NB4 (cell line): ENCODE measurements around the gene DLGAP3.

Experiments
- DNase-seq: peaks from one replicate; pipeline ENCODE4 v3.0.0; 2010; ENCODE audit warnings: low read depth
- H3K4me3 ChIP-seq: one replicate; pipeline ENCODE4 v1.5.1; 2011; ENCODE audit warnings: mild to moderate bottlenecking, low read depth, low read length, moderate library complexity
- MYC ChIP-seq: IDR thresholded peaks from 2 replicates; pipeline ENCODE4 v1.6.1; 2011; ENCODE audit warnings: low read depth, low read length
- POLR2A ChIP-seq: IDR thresholded peaks from 2 replicates; pipeline ENCODE4 v1.6.1; 2011; ENCODE audit warnings: mild to moderate bottlenecking; ENCODE audit not compliant: insufficient read length; ENCODE audit errors: extremely low read depth
- TF ChIP-seq, protein P1 (sequence below): IDR thresholded peaks from one replicate; pipeline ENCODE4 v1.5.1; 2012; ENCODE audit warnings: low read depth, low read length
- TF ChIP-seq, protein P2 (sequence below): IDR thresholded peaks from 2 replicates; pipeline ENCODE4 v1.6.1; 2011; ENCODE audit warnings: low read depth, low read length

The DLGAP3 gene

DNA sequence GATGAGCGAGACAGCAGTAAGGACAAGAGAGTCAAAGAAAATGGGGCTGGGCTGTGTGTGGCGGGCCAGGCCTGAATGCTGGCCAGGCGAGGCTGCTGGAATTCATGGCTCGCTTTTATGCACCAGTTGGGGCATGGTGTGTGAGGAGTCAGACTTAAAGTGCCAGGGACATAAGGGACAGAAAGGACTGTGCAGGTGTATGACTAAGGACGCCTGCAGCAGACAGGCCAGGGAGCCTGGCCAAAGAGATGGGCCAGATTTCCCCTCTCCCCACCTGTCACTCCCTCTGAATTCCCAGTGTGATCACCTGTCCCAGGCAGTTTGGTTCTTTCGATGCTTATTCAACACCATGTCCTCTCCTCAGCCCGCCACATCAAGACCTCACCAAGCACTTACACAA lies 53.0 kb downstream of the DLGAP3 start:
- no peak for DNase-seq
- H3K4me3 ChIP-seq: no peak overlapping the region
- TF ChIP-seq, protein P1, sequence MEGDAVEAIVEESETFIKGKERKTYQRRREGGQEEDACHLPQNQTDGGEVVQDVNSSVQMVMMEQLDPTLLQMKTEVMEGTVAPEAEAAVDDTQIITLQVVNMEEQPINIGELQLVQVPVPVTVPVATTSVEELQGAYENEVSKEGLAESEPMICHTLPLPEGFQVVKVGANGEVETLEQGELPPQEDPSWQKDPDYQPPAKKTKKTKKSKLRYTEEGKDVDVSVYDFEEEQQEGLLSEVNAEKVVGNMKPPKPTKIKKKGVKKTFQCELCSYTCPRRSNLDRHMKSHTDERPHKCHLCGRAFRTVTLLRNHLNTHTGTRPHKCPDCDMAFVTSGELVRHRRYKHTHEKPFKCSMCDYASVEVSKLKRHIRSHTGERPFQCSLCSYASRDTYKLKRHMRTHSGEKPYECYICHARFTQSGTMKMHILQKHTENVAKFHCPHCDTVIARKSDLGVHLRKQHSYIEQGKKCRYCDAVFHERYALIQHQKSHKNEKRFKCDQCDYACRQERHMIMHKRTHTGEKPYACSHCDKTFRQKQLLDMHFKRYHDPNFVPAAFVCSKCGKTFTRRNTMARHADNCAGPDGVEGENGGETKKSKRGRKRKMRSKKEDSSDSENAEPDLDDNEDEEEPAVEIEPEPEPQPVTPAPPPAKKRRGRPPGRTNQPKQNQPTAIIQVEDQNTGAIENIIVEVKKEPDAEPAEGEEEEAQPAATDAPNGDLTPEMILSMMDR: no peak
- TF ChIP-seq POLR2A: no peak
- TF ChIP-seq, protein P2, sequence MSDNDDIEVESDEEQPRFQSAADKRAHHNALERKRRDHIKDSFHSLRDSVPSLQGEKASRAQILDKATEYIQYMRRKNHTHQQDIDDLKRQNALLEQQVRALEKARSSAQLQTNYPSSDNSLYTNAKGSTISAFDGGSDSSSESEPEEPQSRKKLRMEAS: no peak
- no peak for TF ChIP-seq MYC

DNA sequence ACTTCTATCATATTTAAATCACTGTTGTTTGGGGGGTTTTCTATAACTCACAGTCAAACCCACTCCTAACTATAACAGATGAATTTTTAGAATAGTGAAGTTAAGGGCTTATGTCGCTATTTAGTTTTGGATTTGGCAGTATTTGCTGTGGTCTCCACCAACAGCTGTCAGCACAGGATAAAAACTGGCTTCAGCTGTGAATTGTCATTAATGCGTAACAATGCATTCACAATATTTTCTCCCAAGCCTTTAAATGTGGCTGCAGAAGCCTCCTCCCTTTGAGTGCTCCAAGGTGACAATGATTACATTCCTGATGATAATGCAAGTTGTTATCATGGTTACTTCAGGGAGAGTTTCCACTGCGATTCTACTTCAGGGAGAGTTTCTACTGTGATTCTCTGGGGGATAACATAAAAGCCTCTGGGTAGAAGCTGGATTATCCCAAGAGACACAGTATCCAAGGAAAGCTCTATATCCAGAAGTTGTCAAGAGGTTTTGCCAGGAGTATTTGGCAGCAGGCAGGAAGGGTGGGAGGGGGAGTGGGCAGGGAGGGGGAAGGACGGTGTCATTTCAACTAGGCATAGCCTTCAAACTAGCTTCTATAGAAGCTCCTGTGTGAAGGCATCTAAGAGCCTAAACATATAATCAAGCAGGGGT lies 55.0 kb downstream of the DLGAP3 start:
- TF ChIP-seq, protein P1: no peak
- no peak for TF ChIP-seq MYC
- no peak for DNase-seq
- no peak overlapping the region for H3K4me3 ChIP-seq

DNA sequence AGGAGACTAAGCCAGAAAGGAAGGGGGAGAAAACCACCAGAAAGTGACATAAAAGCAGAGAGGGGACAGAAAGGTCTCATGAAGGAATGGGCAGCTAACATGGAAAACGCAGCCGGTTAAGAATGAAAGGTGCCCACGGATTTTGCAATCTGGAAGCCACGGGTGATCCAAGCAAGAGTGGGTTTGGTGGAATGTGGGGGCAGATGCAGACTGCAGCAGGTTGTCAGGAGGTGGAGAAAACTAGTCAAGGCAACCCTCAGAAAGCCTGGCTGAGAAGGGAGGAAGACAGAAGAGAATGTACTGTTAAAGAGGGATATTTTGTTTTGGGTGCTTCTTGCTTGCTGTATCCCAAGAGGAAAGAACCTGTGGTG lies 57.3 kb downstream of the DLGAP3 start:
- no peak for DNase-seq
- H3K4me3 ChIP-seq: no peak overlapping the region
- TF ChIP-seq, protein P2: no peak
- TF ChIP-seq, protein P1: no peak
- no peak for TF ChIP-seq POLR2A
- TF ChIP-seq MYC: no peak

DNA sequence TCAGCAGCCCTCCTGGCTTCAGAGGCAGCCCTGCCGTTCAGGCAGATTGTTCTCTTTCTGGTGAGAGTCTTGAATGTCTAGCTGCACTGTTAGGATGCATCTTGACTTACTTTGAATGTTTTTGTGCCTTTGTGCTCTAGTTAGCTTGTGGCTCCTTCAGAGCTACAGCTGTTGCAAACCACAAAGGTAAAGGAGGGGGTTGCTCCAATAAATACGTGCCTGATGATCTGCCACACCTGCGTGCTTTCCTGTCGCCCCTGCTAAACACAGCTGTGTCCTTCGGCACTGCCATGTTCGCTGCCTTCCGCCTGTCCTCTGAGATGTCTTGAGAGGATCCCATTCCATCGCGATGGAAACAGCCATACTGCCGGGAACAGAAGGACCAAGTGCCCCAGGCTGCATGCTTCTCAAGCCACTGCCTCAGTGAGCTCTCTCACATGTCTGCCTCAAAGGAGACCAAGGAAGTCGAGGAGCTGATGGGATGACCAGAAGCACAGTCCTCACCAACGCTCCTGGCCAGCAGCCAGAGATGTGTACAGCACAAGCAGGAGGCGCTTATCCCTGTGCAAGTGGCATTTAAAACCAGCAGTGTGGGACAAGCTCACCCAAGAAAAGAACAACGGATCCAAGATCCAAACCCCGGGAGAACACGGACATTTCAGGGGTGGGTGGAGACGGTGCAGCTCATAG lies 57.9 kb downstream of the DLGAP3 start:
- H3K4me3 ChIP-seq: no peak overlapping the region
- TF ChIP-seq POLR2A: no peak
- TF ChIP-seq, protein P2: no peak
- no peak for DNase-seq

DNA sequence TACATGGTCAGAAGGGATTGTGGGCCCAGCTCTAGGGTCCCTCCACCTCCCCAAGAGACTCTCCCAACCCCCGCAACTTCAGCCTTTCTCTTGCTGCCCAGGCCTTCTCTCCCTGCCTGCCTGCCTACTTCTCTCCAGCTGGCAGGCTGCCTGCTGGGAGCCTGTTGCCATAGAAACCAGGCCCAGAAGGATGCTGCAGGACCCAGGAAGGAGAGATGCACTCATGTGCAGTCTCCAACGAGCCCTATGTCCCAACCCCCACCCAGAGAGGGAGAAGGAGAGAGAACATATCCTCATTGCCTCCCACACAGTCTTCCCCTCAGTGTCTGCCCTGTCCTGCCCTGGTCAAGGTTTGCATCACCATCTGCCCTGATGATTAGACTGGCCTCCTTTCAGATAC lies 59.1 kb downstream of the DLGAP3 start:
- no peak for DNase-seq
- no peak overlapping the region for H3K4me3 ChIP-seq
- TF ChIP-seq, protein P2: no peak

DNA sequence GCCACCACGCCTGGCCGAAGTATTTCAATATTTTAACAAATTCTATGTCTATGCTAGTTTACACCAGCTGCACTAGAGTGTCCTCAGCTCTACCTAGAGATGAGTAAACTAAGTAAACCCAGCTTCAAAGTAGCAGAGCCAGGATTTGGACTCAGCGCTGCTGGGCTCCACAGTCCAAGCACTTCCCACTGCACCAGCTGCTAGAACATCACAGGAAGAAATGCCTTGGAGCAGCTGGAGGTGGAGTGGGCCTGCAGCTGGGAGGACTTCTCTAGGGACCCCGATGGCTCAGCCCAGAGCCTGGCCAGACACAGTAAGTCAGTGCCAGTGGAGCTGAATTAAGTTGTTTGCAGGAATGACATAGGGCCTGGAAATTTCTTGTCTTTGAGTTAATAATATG lies 59.7 kb downstream of the DLGAP3 start:
- H3K4me3 ChIP-seq: no peak overlapping the region
- TF ChIP-seq MYC (no peak), POLR2A (no peak)
- TF ChIP-seq, protein P2: no peak
- TF ChIP-seq, protein P1: no peak
- DNase-seq: no peak
